GM12865 (cell line): ENCODE results near the gene GBX2.

Source experiments
- DNase-seq: peaks from one replicate; pipeline ENCODE4 v3.0.0; 2010; ENCODE audit warnings: low read depth
- H3K4me3 ChIP-seq: 2 replicates; pipeline ENCODE4 v1.5.1; 2011; ENCODE audit warnings: mild to moderate bottlenecking, low read depth, low read length, control low read depth
- CTCF ChIP-seq: IDR thresholded peaks from 2 replicates; pipeline ENCODE4 v1.5.1; 2011; ENCODE audit warnings: low read length, control low read depth, low read depth, inconsistent platforms; ENCODE audit not compliant: insufficient read depth; ENCODE audit errors: missing control alignments

The GBX2 gene

GRCh38 chr2:236125541-236125940 lies 42.6 kb downstream of the GBX2 start:
- H3K4me3 ChIP-seq = no peak overlapping the region
- TF ChIP-seq CTCF = no peak
- DNase-seq = no peak

GRCh38 chr2:236124182-236124893 lies 43.8 kb downstream of the GBX2 start:
- no peak for DNase-seq
- H3K4me3 ChIP-seq = no peak overlapping the region
- TF ChIP-seq CTCF = no peak

GRCh38 chr2:236123716-236124115 lies 44.5 kb downstream of the GBX2 start:
- TF ChIP-seq CTCF = no peak
- H3K4me3 ChIP-seq = no peak overlapping the region
- no peak for DNase-seq

- no peak for TF ChIP-seq CTCF
- no peak for DNase-seq
These were observed 46.0 kb downstream of the GBX2 start for GRCh38 chr2:236122236-236122635.

GRCh38 chr2:236121546-236121945 lies 46.6 kb downstream of the GBX2 start:
- DNase-seq = no peak
- H3K4me3 ChIP-seq = no peak overlapping the region
- no peak for TF ChIP-seq CTCF

More at GRCh38 chr2:236122236-236122635, 46.0 kb downstream of the GBX2 start:
- no peak overlapping the region for H3K4me3 ChIP-seq

- no peak overlapping the region for H3K4me3 ChIP-seq
- no peak for DNase-seq
- no peak for TF ChIP-seq CTCF
These were observed 47.4 kb downstream of the GBX2 start for GRCh38 chr2:236120829-236121228.

GRCh38 chr2:236120141-236120601 lies 48.0 kb downstream of the GBX2 start:
- DNase-seq = no peak
- H3K4me3 ChIP-seq = no peak overlapping the region
- no peak for TF ChIP-seq CTCF
